Measurements from ENCODE around the gene KASH5. TPM values are rescaled to one million over a fixed set of nuclear protein-coding genes. Genes with fewer than 3 reads are reported as not detected.

Gene KASH5
- total and polyA plus RNA-seq, 5 experiments from 2014 or later: 0.22 to 0.36 TPM; not detected in 3

- Mint-ChIP-seq H3K4me1 (peaks cover under 1 to 18% (median 10%) of the 10 kb centered on the region in 4 donors), H3K9me3 (no peaks in the 10 kb centered on the region), H3K4me3 (no peak overlapping the region), H3K27ac (peak overlapping the region in 1 of 10 donors; percentile 75), H3K27me3 (peaks cover 0 to 2% (median 0%) of the 10 kb centered on the region in 5 donors), H3K36me3 (peaks cover 0 to 3% (median 0%) of the 10 kb centered on the region in 3 donors)
- no peak for DNase-seq
- POLR2A ChIA-PET: interaction anchor here (0.6 to 1.6 kb wide), 3 partner anchors 10 to 1758 kb away, joined by 3 to 9 read pairs (median 3); partner anchors contain the start of gene CD37
- ATAC-seq: peak in 1 of 2 donors; percentile 30
Measured at GRCh38 chr19:49347835-49348234, 40.2 kb upstream of the KASH5 start.

- POLR2A ChIA-PET: interaction anchor here (1.3 to 1.6 kb wide), 2 partner anchors 9 to 15 kb away, joined by 3 to 9 read pairs; no protein-coding TSS in a partner anchor
- no peaks in the 10 kb centered on the region for H3K36me3 Mint-ChIP-seq
Measured at GRCh38 chr19:49348305-49349189, 39.5 kb upstream of the KASH5 start.

GRCh38 chr19:49349567-49349966 is 38.5 kb upstream of the KASH5 start:
- DNase-seq: no peak
- Mint-ChIP-seq H3K9me3 (no peaks in the 10 kb centered on the region), H3K36me3 (no peaks in the 10 kb centered on the region), H3K4me1 (peaks cover 0 to 15% (median 9%) of the 10 kb centered on the region in 4 donors), H3K27me3 (peaks cover 0 to 12% (median 2%) of the 10 kb centered on the region in 5 donors), H3K27ac (no peak overlapping the region), H3K4me3 (no peak overlapping the region)
- POLR2A ChIA-PET: interaction anchor here (0.7 to 1.3 kb wide), 3 partner anchors 16 to 511 kb away, joined by 3 to 5 read pairs (median 4); no protein-coding TSS in a partner anchor
- ATAC-seq: no peak

More at GRCh38 chr19:49348305-49349189, 39.5 kb upstream of the KASH5 start:
- Mint-ChIP-seq H3K27me3 (peaks cover 0 to 9% (median 0%) of the 10 kb centered on the region in 5 donors), H3K4me1 (peaks cover 0 to 17% (median 10%) of the 10 kb centered on the region in 4 donors), H3K9me3 (no peaks in the 10 kb centered on the region), H3K4me3 (no peak overlapping the region), H3K27ac (no peak overlapping the region)
- no peak for ATAC-seq
- no peak for DNase-seq

GRCh38 chr19:49355909-49356353 is 32.1 kb upstream of the KASH5 start:
- Mint-ChIP-seq H3K4me3 (peak overlapping the region in 1 of 10 donors; percentile 54), H3K36me3 (no peaks in the 10 kb centered on the region), H3K27me3 (peaks cover 4 to 40% (median 11%) of the 10 kb centered on the region in 5 donors), H3K4me1 (peaks cover 16 to 28% (median 20%) of the 10 kb centered on the region in 4 donors), H3K9me3 (no peaks in the 10 kb centered on the region), H3K27ac (no peak overlapping the region)
- POLR2A ChIA-PET: interaction anchor here (0.6 kb wide), 1 partner anchor 19 kb away, joined by 3 read pairs; no protein-coding TSS in a partner anchor
- ATAC-seq (no peak), DNase-seq (no peak)

- peaks cover 4 to 40% (median 11%) of the 10 kb centered on the region in 5 donors for H3K27me3 Mint-ChIP-seq
- H3K27ac Mint-ChIP-seq: no peak overlapping the region
- ATAC-seq (no peak), DNase-seq (no peak)
- no peaks in the 10 kb centered on the region for H3K36me3 Mint-ChIP-seq
- no peaks in the 10 kb centered on the region for H3K9me3 Mint-ChIP-seq
- POLR2A ChIA-PET: interaction anchor here (0.6 kb wide), 1 partner anchor 18 kb away, joined by 3 read pairs; no protein-coding TSS in a partner anchor
- H3K4me1 Mint-ChIP-seq: peaks cover 19 to 31% (median 22%) of the 10 kb centered on the region in 4 donors
- peak overlapping the region in 1 of 10 donors; percentile 6 for H3K4me3 Mint-ChIP-seq
Measured at GRCh38 chr19:49356382-49356781, 31.7 kb upstream of the KASH5 start.

GRCh38 chr19:49357186-49357585 is 30.9 kb upstream of the KASH5 start:
- DNase-seq: no peak
- peaks cover 19 to 31% (median 27%) of the 10 kb centered on the region in 4 donors for H3K4me1 Mint-ChIP-seq
- no peak overlapping the region for H3K4me3 Mint-ChIP-seq
- no peaks in the 10 kb centered on the region for H3K36me3 Mint-ChIP-seq
- peaks cover 4 to 40% (median 11%) of the 10 kb centered on the region in 5 donors for H3K27me3 Mint-ChIP-seq
- no peak overlapping the region for H3K27ac Mint-ChIP-seq
- POLR2A ChIA-PET: interaction anchor here (0.6 to 1.0 kb wide), 2 partner anchors 9 to 10 kb away, joined by 3 to 9 read pairs; no protein-coding TSS in a partner anchor
- no peak for ATAC-seq
- no peaks in the 10 kb centered on the region for H3K9me3 Mint-ChIP-seq

- no peaks in the 10 kb centered on the region for H3K9me3 Mint-ChIP-seq
- no peaks in the 10 kb centered on the region for H3K36me3 Mint-ChIP-seq
- peaks cover 15 to 34% (median 30%) of the 10 kb centered on the region in 4 donors for H3K4me1 Mint-ChIP-seq
- DNase-seq (no peak), ATAC-seq (peak in 1 of 2 donors; percentile 15)
- peak overlapping the region in 6 of 10 donors; percentile 17 to 77 (median 55) for H3K27ac Mint-ChIP-seq
- POLR2A ChIA-PET: interaction anchor here (1.3 kb wide), 1 partner anchor 10 kb away, joined by 3 read pairs; no protein-coding TSS in a partner anchor
- peaks cover 4 to 31% (median 10%) of the 10 kb centered on the region in 5 donors for H3K27me3 Mint-ChIP-seq
- H3K4me3 Mint-ChIP-seq: peak overlapping the region in 8 of 10 donors; percentile 25 to 73 (median 46)
Measured at GRCh38 chr19:49359851-49360820, 27.9 kb upstream of the KASH5 start.

GRCh38 chr19:49361438-49362047 is 26.5 kb upstream of the KASH5 start:
- H3K36me3 Mint-ChIP-seq: no peaks in the 10 kb centered on the region
- H3K27me3 Mint-ChIP-seq: peaks cover 0 to 29% (median 8%) of the 10 kb centered on the region in 5 donors
- peak overlapping the region in 2 of 10 donors; percentile 4 to 60 for H3K27ac Mint-ChIP-seq
- peak overlapping the region in 9 of 10 donors; percentile 4 to 77 (median 61) for H3K4me3 Mint-ChIP-seq
- POLR2A ChIA-PET: interaction anchor here (0.6 kb wide), 1 partner anchor 105 kb away, joined by 3 read pairs; no protein-coding TSS in a partner anchor
- DNase-seq (peak in 1 of 10 donors; percentile 13), ATAC-seq (peak in 1 of 2 donors; percentile 2)
- peaks cover under 1 to 25% (median 20%) of the 10 kb centered on the region in 4 donors for H3K4me1 Mint-ChIP-seq
- no peaks in the 10 kb centered on the region for H3K9me3 Mint-ChIP-seq

GRCh38 chr19:49362048-49362928 is 25.8 kb upstream of the KASH5 start, which contains the start of gene TEAD2:
TEAD2 (minus strand) TSS chr19:49362416; CDS start chr19:49360075, 2,341 bp downstream.
- H3K9me3 Mint-ChIP-seq: no peaks in the 10 kb centered on the region
- peak; percentile 47 to 52 for ATAC-seq
- POLR2A ChIA-PET: interaction anchor here (0.6 to 0.7 kb wide), 2 partner anchors 104 to 278 kb away, joined by 3 to 4 read pairs; no protein-coding TSS in a partner anchor
- H3K36me3 Mint-ChIP-seq: no peaks in the 10 kb centered on the region
- peak in 2 of 10 donors; percentile 27 to 33 for DNase-seq
- peaks cover 0 to 22% (median 17%) of the 10 kb centered on the region in 4 donors for H3K4me1 Mint-ChIP-seq
- H3K27ac Mint-ChIP-seq: peak within 1 kb of the TSS in 3 of 10 donors; percentile 4 to 60 (median 44)
- peak within 1 kb of the TSS in 9 of 10 donors; percentile 4 to 77 (median 61) for H3K4me3 Mint-ChIP-seq
- peaks cover 0 to 28% (median 3%) of the 10 kb centered on the region in 5 donors for H3K27me3 Mint-ChIP-seq

GRCh38 chr19:49362929-49363267 is 25.2 kb upstream of the KASH5 start:
- H3K36me3 Mint-ChIP-seq: no peaks in the 10 kb centered on the region

More at GRCh38 chr19:49362929-49363267, 25.2 kb upstream of the KASH5 start:
- Mint-ChIP-seq H3K27ac (no peak overlapping the region), H3K27me3 (peaks cover 0 to 31% (median 3%) of the 10 kb centered on the region in 5 donors), H3K9me3 (no peaks in the 10 kb centered on the region), H3K4me1 (peaks cover 0 to 22% (median 15%) of the 10 kb centered on the region in 4 donors), H3K4me3 (no peak overlapping the region)
- peak; percentile 24 to 51 for ATAC-seq
- POLR2A ChIA-PET: interaction anchor here (0.7 kb wide), 1 partner anchor 277 kb away, joined by 4 read pairs; no protein-coding TSS in a partner anchor
- peak in 7 of 10 donors; percentile 13 to 50 (median 39) for DNase-seq
